Smooth muscle cell (in vitro differentiated cells): ENCODE data around the gene C2CD3. TPM values are rescaled to one million over a fixed set of nuclear protein-coding genes. Genes with fewer than 3 reads are reported as not detected.

Source experiments
- DNase-seq: peaks from one replicate; lab custom pipeline; 2025; ENCODE audit not compliant: unreplicated experiment; lab: John Stamatoyannopoulos, UW
- H2AFZ ChIP-seq: fragments of 200-600 bp; sonication (generic); 2 replicates; pipeline ENCODE4 v1.6.0; 2016; ENCODE audit warnings: antibody characterized with exemption, low read depth, mild to moderate bottlenecking
- H3F3A ChIP-seq: fragments of 200-600 bp; sonication (generic); 2 replicates; pipeline ENCODE4 v1.6.0; 2017; ENCODE audit warnings: antibody characterized with exemption, low read depth
- H3K27ac ChIP-seq: fragments of 200-600 bp; sonication (generic); 2 replicates; pipeline ENCODE4 v1.5.1; 2016; ENCODE audit warnings: low read depth, mild to moderate bottlenecking
- H3K27me3 ChIP-seq: fragments of 200-600 bp; sonication (generic); 2 replicates; pipeline ENCODE4 v1.6.1; 2016; ENCODE audit warnings: low read depth, mild to moderate bottlenecking
- H3K36me3 ChIP-seq: fragments of 200-600 bp; sonication (generic); 2 replicates; pipeline ENCODE4 v1.5.1; 2016; ENCODE audit warnings: low read depth
- H3K4me1 ChIP-seq: fragments of 200-600 bp; sonication (generic); 2 replicates; pipeline ENCODE4 v1.5.1; 2016; ENCODE audit warnings: low read depth
- H3K4me2 ChIP-seq: fragments of 200-600 bp; sonication (generic); 2 replicates; pipeline ENCODE4 v1.6.0; 2016; ENCODE audit warnings: mild to moderate bottlenecking
- H3K4me3 ChIP-seq: fragments of 200-600 bp; sonication (generic); 2 replicates; pipeline ENCODE4 v1.5.1; 2016; ENCODE audit warnings: mild to moderate bottlenecking
- H3K79me2 ChIP-seq: fragments of 200-600 bp; sonication (generic); 2 replicates; pipeline ENCODE4 v1.6.0; 2016; ENCODE audit warnings: low read depth, mild to moderate bottlenecking
- H3K9ac ChIP-seq: fragments of 200-600 bp; sonication (generic); 2 replicates; pipeline ENCODE4 v1.6.0; 2016; ENCODE audit warnings: low read depth
- H3K9me3 ChIP-seq: fragments of 200-600 bp; sonication (generic); replicated peaks from 2 replicates; pipeline ENCODE4 v1.5.1; 2016; ENCODE audit warnings: low read depth
- H4K20me1 ChIP-seq: fragments of 200-600 bp; sonication (generic); 2 replicates; pipeline ENCODE4 v1.6.0; 2016; ENCODE audit warnings: low read depth
- WGBS: methylation state at CpG from one replicate; pipeline ENCODE4 v1.1.7; 2016; ENCODE audit warnings: low lambda C conversion rate; 5-methylcytosine and 5-hydroxymethylcytosine counted together
- polyA plus RNA-seq: library from polyadenylated mRNA; unstranded; fragments of >200 nt; fragmentation: Nextera tagmentation; extraction: Ambion mirVana; gene quantifications from 2 replicates; pipeline ENCODE4 v1.2.1, GENCODE V29; 2016
- total RNA-seq: library from RNA; depleted of rRNA; stranded (reverse); fragments of >200 nt; gene quantifications from 2 replicates; pipeline ENCODE4 v1.2.3, GENCODE V29; 2014
- TF ChIP-seq, protein P1 (sequence below): fragments of 200-600 bp; sonication (generic); IDR thresholded peaks from 2 replicates; pipeline ENCODE4 v1.5.1; 2017; ENCODE audit warnings: borderline replicate concordance, mild to moderate bottlenecking, antibody characterized with exemption; ENCODE audit not compliant: insufficient read depth, poor library complexity, severe bottlenecking

Gene C2CD3
- total and polyA plus RNA-seq, 2 experiments from 2014 or later: 4.9 to 24.1 TPM

DNA sequence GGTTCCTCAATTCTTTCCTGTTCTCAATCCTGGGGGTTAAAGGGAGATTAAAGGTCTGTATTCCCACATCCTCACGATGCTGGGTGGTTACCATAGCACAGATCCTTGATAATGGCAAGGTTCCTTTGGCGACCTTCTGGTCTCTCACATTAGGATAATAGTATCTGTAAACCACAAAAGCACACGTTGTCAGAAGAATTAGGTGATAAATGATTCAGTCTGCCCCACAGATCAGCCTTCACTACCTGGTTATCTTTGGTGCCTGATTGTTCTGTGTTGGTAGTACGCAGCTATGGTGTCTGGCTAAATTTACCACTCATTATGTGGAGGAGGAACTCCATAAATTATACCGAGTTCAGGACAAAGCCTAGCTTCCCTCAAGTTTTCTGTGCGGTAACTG lies 78.4 kb downstream of the C2CD3 start:
- Histone ChIP-seq H3K9me3 (no peaks in the 10 kb centered on the region), H3K4me1 (no peaks in the 10 kb centered on the region), H3K27ac (no peak overlapping the region), H3K4me2 (no peak overlapping the region), H3K9ac (no peak overlapping the region), H3K36me3 (peaks cover 11% of the 10 kb centered on the region), H3K27me3 (no peaks in the 10 kb centered on the region), H4K20me1 (no peaks in the 10 kb centered on the region), H3F3A (no peaks in the 10 kb centered on the region), H2AFZ (no peak overlapping the region), H3K4me3 (no peak overlapping the region), H3K79me2 (no peaks in the 10 kb centered on the region)
- 93% methylated on average over 6 of the region's 6 CpGs for WGBS
- DNase-seq: no peak
- TF ChIP-seq, protein P1, sequence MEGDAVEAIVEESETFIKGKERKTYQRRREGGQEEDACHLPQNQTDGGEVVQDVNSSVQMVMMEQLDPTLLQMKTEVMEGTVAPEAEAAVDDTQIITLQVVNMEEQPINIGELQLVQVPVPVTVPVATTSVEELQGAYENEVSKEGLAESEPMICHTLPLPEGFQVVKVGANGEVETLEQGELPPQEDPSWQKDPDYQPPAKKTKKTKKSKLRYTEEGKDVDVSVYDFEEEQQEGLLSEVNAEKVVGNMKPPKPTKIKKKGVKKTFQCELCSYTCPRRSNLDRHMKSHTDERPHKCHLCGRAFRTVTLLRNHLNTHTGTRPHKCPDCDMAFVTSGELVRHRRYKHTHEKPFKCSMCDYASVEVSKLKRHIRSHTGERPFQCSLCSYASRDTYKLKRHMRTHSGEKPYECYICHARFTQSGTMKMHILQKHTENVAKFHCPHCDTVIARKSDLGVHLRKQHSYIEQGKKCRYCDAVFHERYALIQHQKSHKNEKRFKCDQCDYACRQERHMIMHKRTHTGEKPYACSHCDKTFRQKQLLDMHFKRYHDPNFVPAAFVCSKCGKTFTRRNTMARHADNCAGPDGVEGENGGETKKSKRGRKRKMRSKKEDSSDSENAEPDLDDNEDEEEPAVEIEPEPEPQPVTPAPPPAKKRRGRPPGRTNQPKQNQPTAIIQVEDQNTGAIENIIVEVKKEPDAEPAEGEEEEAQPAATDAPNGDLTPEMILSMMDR: no peak

DNA sequence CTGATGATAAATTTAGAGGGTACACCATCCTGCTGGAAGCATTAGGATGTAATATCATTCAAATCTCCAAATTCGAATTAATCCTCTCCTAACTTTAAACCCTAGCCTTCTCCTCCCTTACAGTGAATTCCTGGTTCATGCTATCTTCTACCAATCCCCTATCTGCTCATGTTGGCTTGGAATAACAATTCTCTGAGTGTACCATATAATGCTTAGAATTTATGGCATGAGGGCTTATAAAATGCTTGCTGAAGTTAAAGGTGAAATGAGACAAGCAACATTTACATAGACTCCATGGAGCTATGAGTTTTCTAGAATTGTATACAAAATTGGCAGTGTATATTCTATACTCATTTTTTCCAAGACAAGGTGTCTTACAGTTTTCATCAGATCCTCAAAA lies 79.3 kb downstream of the C2CD3 start:
- TF ChIP-seq, protein P1: no peak
- 81% methylated on average over 1 of the region's 1 CpG for WGBS
- H3K4me2 ChIP-seq: no peak overlapping the region
- no peaks in the 10 kb centered on the region for H3K27me3 ChIP-seq
- no peaks in the 10 kb centered on the region for H3K4me1 ChIP-seq
- DNase-seq: no peak
- H3K36me3 ChIP-seq: peaks cover 11% of the 10 kb centered on the region
- H3K79me2 ChIP-seq: no peaks in the 10 kb centered on the region
- no peaks in the 10 kb centered on the region for H4K20me1 ChIP-seq
- H3F3A ChIP-seq: no peaks in the 10 kb centered on the region
- no peak overlapping the region for H3K4me3 ChIP-seq
- no peaks in the 10 kb centered on the region for H3K9me3 ChIP-seq
- H2AFZ ChIP-seq: no peak overlapping the region
- H3K9ac ChIP-seq: no peak overlapping the region
- H3K27ac ChIP-seq: no peak overlapping the region

- no peak for DNase-seq
- peaks cover 11% of the 10 kb centered on the region for H3K36me3 ChIP-seq
Observed at GRCh38 chr11:74090701-74091100, 80.1 kb downstream of the C2CD3 start.

More at GRCh38 chr11:74090701-74091100, 80.1 kb downstream of the C2CD3 start:
- Histone ChIP-seq H4K20me1 (no peaks in the 10 kb centered on the region), H2AFZ (no peak overlapping the region), H3K4me1 (no peaks in the 10 kb centered on the region), H3K4me2 (no peak overlapping the region), H3K27me3 (no peaks in the 10 kb centered on the region), H3K9me3 (no peaks in the 10 kb centered on the region), H3K79me2 (no peaks in the 10 kb centered on the region), H3K27ac (no peak overlapping the region), H3K9ac (no peak overlapping the region), H3K4me3 (no peak overlapping the region), H3F3A (no peaks in the 10 kb centered on the region)
- WGBS: 94% methylated on average over 3 of the region's 3 CpGs
- TF ChIP-seq, protein P1: no peak
